Measurements from ENCODE around the gene CACNB2. TPM values are rescaled to one million over a fixed set of nuclear protein-coding genes. Genes with fewer than 3 reads are reported as not detected.

CACNB2 gene
- total and polyA plus RNA-seq, 2 donors (not counting 3 experiments of a cell fraction or from before 2014, with no cell fraction given), result not detected

GRCh38 chr10:18409599-18410397 is 269.6 kb downstream of the CACNB2 start:
- H3K4me3 ChIP-seq (replicated peaks in 1 of 3; ENCODE audit: insufficient read depth in 1 of 3, low read depth in 1 of 3, low read length in 3 of 3), result no peak overlapping the region
- no peak for FAIRE-seq
- POLR2A ChIA-PET, result no interaction called here
- no peak overlapping the region for H2AFZ ChIP-seq (ENCODE audit: low read depth, low read length)
- H3K9me1 ChIP-seq (replicated peaks; ENCODE audit: control insufficient read depth, extremely low read depth, insufficient read depth, low read length), result no peaks in the 10 kb centered on the region
- H4K20me1 ChIP-seq (replicated peaks; ENCODE audit: control insufficient read depth, extremely low read depth, insufficient read depth, low read length), result no peaks in the 10 kb centered on the region
- CTCF ChIA-PET, result no interaction called here
- no peak for DNase-seq (ENCODE audit: low read depth, low spot score)
- H3K27me3 ChIP-seq (ENCODE audit: control insufficient read depth in 2 of 2, insufficient read depth in 2 of 2, low read length in 2 of 2), result no peaks in the 10 kb centered on the region
- H3K4me1 ChIP-seq (ENCODE audit: control insufficient read depth, extremely low read depth, insufficient read depth, low read length), result no peaks in the 10 kb centered on the region
- TF ChIP-seq GATA2 (IDR thresholded peaks at IDR 0.05; ENCODE audit: insufficient read depth, insufficient read length, low read depth, low read length) (no peak), EZH2 (IDR thresholded peaks at IDR 0.05; ENCODE audit: borderline replicate concordance, low read depth, low read length, severe bottlenecking) (no peak), MAX (IDR thresholded peaks at IDR 0.05; ENCODE audit: insufficient read depth, insufficient read length) (no peak), MYC (IDR thresholded peaks at IDR 0.05; ENCODE audit: low read depth, low read length) (no peak), FOS (IDR thresholded peaks at IDR 0.05; ENCODE audit: borderline replicate concordance, insufficient read depth, low read length) (no peak), POLR2A (IDR thresholded peaks at IDR 0.05; ENCODE audit: low read depth, low read length) (no peak), POLR2AphosphoS5 (IDR thresholded peaks at IDR 0.05; ENCODE audit: insufficient read depth, low read depth, low read length) (no peak), JUN (IDR thresholded peaks at IDR 0.05; ENCODE audit: borderline replicate concordance, insufficient read depth, insufficient read length, low read depth) (no peak), CTCF (IDR thresholded peaks at IDR 0.05; ENCODE audit: extremely low read depth in 1 of 2, insufficient read depth in 1 of 2, low read depth in 1 of 2, low read length in 2 of 2) (no peak)
- no peaks in the 10 kb centered on the region for H3K79me2 ChIP-seq (ENCODE audit: control insufficient read depth, insufficient read depth, low read length)
- intact Hi-C loops (cut with micrococcal nuclease), result no loop called here
- no peaks in the 10 kb centered on the region for H3K36me3 ChIP-seq (ENCODE audit: control insufficient read depth in 2 of 2, extremely low read depth in 1 of 2, insufficient read depth in 2 of 2, low read length in 2 of 2)
- no TSS peak for BruUV-seq (replicated peaks)
- H3K9ac ChIP-seq (replicated peaks; ENCODE audit: extremely low read depth, insufficient read depth, low read length), result no peak overlapping the region
- no peak overlapping the region for H3K27ac ChIP-seq (ENCODE audit: insufficient read depth, low read depth, low read length)
- H3K9me3 ChIP-seq (replicated peaks; ENCODE audit: control insufficient read depth, insufficient read depth, low read length), result no peaks in the 10 kb centered on the region
- dilution Hi-C loops (cut with MboI; ENCODE audit: extremely low pct_ligation_motif_present, low sequenced_read_pairs), result no loop called here
- no peak overlapping the region for H3K4me2 ChIP-seq (ENCODE audit: insufficient read depth, low read length)

All from endothelial cell of umbilical vein (primary cell).